Breast epithelium (tissue), 3 donors: ENCODE results near the gene KRT86.

ENCODE experiments used
- CTCF ChIP-seq, 3 donors: fragments of 450-650 bp; IDR thresholded peaks; one replicate each; pipeline ENCODE4 v1.5.1; 2016 to 2017; ENCODE audit warnings: antibody characterized with exemption in 3 of 3, mild to moderate bottlenecking in 3 of 3, moderate library complexity in 3 of 3
- POLR2A ChIP-seq: fragments of 450-650 bp; IDR thresholded peaks from one replicate; pipeline ENCODE4 v1.6.1; 2016; ENCODE audit warnings: antibody characterized with exemption, mild to moderate bottlenecking, moderate library complexity
- POLR2AphosphoS5 ChIP-seq, 3 donors: sonication (generic); formaldehyde crosslinking; IDR thresholded peaks; one replicate each; pipeline ENCODE4 v1.6.1; 2017; ENCODE audit warnings: antibody characterized with exemption in 3 of 3

DNA sequence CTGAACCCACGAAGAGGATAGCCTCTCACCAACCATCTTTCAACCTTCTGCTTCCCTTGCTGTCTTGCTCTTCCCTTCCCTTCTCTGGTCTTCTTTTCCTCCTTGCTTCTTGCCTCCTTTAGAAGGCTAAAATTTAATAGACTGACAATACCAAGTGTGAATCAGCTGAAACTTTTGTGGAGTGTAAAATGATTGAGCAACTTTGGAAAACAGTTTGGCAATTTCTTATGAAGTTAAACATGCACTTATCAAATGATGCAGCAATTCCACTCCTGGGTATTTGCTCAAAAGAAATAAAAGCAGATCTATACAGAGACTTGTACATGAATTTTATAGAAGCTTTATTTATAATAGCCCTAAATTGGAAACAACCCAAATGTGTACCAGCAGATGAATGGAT lies 3.3 kb upstream of the KRT86 start:
- TF ChIP-seq CTCF (IDR thresholded peaks at IDR 0.05): no peak
- TF ChIP-seq POLR2A: no peak
- no peak for TF ChIP-seq POLR2AphosphoS5 (IDR thresholded peaks at IDR 0.05)
